22Rv1 (cell line): ENCODE measurements around the gene DSCAM.

Experiments used
- ZFX ChIP-seq: fragments of 450-650 bp; IDR thresholded peaks from 2 replicates; pipeline ENCODE4 v1.6.1; 2017; ENCODE audit warnings: antibody characterized with exemption, borderline replicate concordance
- TF ChIP-seq, protein P1 (sequence below): fragments of 450-650 bp; IDR thresholded peaks from 2 replicates; pipeline ENCODE4 v1.5.1; 2017; ENCODE audit warnings: mild to moderate bottlenecking

DNA sequence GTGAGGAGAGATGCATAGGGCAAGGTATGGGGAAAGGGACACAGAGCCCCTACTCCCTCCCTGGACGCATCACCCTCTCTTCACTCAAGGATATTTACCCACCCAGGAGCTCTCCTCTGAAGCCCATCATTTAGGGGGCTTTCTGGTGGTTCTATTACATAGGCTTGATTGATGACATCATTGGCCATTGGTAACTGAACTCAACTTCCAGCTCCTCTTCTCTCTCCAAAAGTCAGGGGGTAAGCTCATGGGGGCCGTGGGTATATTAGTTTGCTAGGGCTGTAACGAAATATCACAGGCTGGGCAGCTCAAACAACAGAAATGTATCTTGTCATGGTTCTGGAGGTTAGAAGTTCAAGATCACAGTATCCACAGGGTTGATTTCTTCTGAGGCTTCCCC lies 110.8 kb downstream of the DSCAM start:
- TF ChIP-seq, protein P1, sequence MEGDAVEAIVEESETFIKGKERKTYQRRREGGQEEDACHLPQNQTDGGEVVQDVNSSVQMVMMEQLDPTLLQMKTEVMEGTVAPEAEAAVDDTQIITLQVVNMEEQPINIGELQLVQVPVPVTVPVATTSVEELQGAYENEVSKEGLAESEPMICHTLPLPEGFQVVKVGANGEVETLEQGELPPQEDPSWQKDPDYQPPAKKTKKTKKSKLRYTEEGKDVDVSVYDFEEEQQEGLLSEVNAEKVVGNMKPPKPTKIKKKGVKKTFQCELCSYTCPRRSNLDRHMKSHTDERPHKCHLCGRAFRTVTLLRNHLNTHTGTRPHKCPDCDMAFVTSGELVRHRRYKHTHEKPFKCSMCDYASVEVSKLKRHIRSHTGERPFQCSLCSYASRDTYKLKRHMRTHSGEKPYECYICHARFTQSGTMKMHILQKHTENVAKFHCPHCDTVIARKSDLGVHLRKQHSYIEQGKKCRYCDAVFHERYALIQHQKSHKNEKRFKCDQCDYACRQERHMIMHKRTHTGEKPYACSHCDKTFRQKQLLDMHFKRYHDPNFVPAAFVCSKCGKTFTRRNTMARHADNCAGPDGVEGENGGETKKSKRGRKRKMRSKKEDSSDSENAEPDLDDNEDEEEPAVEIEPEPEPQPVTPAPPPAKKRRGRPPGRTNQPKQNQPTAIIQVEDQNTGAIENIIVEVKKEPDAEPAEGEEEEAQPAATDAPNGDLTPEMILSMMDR = no peak
- TF ChIP-seq ZFX = no peak
